GM23338 (cell line): ENCODE measurements around the gene CHN1.

ENCODE experiments used
- EZH2 ChIP-seq: fragments of 200-600 bp; sonication (generic); IDR thresholded peaks from one replicate; pipeline ENCODE4 v1.8.0; 2017; ENCODE audit warnings: antibody characterized with exemption, mild to moderate bottlenecking, low read depth; ENCODE audit not compliant: unreplicated experiment
- EZH2phosphoT487 ChIP-seq: fragments of 200-600 bp; sonication (generic); IDR thresholded peaks from one replicate; pipeline ENCODE4 v1.8.1; 2018; ENCODE audit warnings: antibody characterized with exemption; ENCODE audit not compliant: unreplicated experiment
- JUNB ChIP-seq: IDR thresholded peaks from one replicate; pipeline ENCODE4 v1.6.1; 2016; ENCODE audit warnings: antibody characterized with exemption; ENCODE audit not compliant: unreplicated experiment
- POLR2AphosphoS5 ChIP-seq: IDR thresholded peaks from 2 replicates; pipeline ENCODE4 v1.6.1; 2016; ENCODE audit warnings: antibody characterized with exemption, low read depth
- TF ChIP-seq, protein P1 (sequence below), 2 experiments: fragments of 200-600 bp in 1 of 2; sonication (generic) in 1 of 2; conservative IDR thresholded peaks; 2 replicates each; pipeline versions ENCODE4 v1.5.1 to v1.6.1; 2016 to 2017; ENCODE audit warnings: antibody characterized with exemption in 2 of 2, low read depth in 2 of 2, mild to moderate bottlenecking in 2 of 2, moderate library complexity in 1 of 2
- TF ChIP-seq, protein P2 (sequence below): IDR thresholded peaks from one replicate; pipeline ENCODE4 v1.6.1; 2018; ENCODE audit warnings: antibody characterized with exemption; ENCODE audit not compliant: unreplicated experiment

DNA sequence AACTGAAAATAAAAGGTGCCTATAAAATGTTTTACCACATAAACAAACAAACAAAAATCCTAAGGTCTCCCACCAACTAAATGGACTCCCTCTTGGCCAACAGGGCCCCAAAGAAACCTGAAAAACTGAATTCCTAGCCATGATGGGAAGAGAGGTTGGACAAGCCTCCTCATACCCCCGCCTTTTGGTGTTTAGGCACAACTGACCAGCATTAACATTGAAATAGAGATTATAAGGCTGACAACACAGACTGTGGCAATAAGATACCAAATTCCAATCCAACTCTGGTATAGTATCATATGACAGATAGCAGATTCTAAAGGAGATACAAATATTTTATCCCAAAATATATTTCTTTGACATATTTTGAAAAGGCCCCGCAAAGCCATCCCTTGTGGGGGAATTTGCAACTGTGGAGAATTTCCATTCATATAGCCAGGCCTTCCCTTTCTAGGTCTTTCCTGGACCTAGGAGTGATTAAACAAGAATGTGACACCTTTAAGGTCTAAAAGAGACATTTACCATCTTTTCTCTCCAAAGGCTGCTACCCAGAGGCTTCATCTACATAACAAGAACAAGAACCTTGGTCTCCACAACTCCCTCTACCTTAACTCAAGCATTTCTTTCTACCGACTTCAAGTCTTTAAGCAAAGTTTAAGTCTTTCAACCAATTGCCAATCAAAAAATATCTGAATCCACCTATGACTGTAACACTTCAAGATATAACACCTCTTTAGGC, 80.0 kb downstream of the CHN1 start:
- TF ChIP-seq POLR2AphosphoS5 (no peak), JUNB (no peak), EZH2 (no peak), EZH2phosphoT487 (no peak)
- TF ChIP-seq, protein P1, sequence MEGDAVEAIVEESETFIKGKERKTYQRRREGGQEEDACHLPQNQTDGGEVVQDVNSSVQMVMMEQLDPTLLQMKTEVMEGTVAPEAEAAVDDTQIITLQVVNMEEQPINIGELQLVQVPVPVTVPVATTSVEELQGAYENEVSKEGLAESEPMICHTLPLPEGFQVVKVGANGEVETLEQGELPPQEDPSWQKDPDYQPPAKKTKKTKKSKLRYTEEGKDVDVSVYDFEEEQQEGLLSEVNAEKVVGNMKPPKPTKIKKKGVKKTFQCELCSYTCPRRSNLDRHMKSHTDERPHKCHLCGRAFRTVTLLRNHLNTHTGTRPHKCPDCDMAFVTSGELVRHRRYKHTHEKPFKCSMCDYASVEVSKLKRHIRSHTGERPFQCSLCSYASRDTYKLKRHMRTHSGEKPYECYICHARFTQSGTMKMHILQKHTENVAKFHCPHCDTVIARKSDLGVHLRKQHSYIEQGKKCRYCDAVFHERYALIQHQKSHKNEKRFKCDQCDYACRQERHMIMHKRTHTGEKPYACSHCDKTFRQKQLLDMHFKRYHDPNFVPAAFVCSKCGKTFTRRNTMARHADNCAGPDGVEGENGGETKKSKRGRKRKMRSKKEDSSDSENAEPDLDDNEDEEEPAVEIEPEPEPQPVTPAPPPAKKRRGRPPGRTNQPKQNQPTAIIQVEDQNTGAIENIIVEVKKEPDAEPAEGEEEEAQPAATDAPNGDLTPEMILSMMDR (conservative IDR thresholded peaks at IDR 0.05; ENCODE audit: low read depth in 2 of 2): no peak
- TF ChIP-seq, protein P2, sequence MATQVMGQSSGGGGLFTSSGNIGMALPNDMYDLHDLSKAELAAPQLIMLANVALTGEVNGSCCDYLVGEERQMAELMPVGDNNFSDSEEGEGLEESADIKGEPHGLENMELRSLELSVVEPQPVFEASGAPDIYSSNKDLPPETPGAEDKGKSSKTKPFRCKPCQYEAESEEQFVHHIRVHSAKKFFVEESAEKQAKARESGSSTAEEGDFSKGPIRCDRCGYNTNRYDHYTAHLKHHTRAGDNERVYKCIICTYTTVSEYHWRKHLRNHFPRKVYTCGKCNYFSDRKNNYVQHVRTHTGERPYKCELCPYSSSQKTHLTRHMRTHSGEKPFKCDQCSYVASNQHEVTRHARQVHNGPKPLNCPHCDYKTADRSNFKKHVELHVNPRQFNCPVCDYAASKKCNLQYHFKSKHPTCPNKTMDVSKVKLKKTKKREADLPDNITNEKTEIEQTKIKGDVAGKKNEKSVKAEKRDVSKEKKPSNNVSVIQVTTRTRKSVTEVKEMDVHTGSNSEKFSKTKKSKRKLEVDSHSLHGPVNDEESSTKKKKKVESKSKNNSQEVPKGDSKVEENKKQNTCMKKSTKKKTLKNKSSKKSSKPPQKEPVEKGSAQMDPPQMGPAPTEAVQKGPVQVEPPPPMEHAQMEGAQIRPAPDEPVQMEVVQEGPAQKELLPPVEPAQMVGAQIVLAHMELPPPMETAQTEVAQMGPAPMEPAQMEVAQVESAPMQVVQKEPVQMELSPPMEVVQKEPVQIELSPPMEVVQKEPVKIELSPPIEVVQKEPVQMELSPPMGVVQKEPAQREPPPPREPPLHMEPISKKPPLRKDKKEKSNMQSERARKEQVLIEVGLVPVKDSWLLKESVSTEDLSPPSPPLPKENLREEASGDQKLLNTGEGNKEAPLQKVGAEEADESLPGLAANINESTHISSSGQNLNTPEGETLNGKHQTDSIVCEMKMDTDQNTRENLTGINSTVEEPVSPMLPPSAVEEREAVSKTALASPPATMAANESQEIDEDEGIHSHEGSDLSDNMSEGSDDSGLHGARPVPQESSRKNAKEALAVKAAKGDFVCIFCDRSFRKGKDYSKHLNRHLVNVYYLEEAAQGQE: no peak
